HG02642 (cell line): Measurements from ENCODE around the gene SRBD1.
"Not testable (repeated sequence)": the region's sequence is repeated elsewhere in the genome, so short reads cannot be mapped to it uniquely, and the experiment has no call there.

ENCODE experiments used
- ATAC-seq: cut with Tn5 transposase; IDR thresholded peaks from one replicate; pipeline ENCODE4 v1.9.1; 2021; ENCODE audit warnings: mild to moderate bottlenecking; ENCODE audit not compliant: unreplicated experiment, poor library complexity

The SRBD1 gene

GRCh38 chr2:45439788-45440773 lies 171.0 kb downstream of the SRBD1 start:
- ATAC-seq: peak; percentile 81

DNA sequence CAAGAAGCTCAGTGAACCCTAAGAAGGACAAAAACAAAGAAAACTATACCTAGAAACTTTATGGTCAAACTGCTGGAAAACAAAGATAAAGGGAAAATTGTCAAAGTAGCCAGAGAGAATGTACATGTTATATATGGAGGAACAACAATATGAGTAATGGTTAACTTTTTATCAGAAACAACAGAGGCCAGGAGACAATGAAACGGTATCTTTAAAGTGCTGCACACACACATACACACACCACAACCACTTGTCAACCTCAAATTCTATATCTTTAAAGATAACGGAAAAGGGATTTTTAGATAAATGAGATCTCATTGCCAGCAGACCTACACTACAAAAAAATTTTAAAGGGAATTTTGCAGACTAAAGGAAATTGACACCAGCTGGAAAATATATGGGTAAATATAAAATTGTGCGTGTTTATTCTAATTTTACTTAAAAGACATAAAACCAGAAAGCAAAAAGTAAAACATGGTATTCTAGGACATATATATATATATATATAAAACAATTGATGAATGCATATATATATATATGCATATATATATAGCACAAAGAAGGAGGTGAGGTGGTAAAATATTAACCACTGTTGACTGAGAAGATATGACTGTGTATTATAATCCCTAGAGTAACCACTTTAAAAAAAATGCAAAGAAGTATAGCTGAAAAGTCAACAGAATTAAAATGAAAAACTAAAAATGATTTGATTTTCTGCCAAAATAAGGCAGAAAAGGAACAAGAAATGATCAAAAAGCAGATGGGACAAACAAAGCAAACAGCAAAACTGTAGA lies 172.0 kb downstream of the SRBD1 start:
- ATAC-seq: no peak

- ATAC-seq: no peak
These were observed 174.6 kb downstream of the SRBD1 start for GRCh38 chr2:45436456-45436855.

- ATAC-seq: no peak
These were observed 175.8 kb downstream of the SRBD1 start for GRCh38 chr2:45435316-45435715.

- no peak for ATAC-seq
These were observed 177.7 kb downstream of the SRBD1 start for GRCh38 chr2:45433363-45433762.

DNA sequence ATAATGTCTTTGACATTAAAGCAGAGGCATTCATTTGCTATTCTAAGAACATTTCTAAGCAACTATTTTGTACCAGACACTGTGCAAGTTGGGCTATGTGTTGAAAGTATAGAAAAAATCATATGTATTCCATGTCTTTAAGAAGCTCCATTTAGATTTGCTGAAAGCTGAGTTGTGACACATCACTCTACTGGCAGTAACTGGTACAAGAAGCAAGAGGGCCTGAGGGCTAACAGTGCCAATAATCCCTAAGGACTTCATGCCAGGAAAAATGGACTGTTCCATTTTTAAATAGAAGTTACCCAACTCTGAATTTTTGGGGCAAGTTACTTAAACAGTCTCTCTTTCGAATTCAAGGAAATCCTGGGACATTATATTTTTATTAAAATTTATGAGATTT lies 178.7 kb downstream of the SRBD1 start:
- no peak for ATAC-seq

GRCh38 chr2:45426025-45426424 lies 185.0 kb downstream of the SRBD1 start:
- not testable (repeated sequence) for ATAC-seq

- ATAC-seq: no peak
These were observed 188.1 kb downstream of the SRBD1 start for GRCh38 chr2:45422921-45423320.

- ATAC-seq: no peak
These were observed 192.5 kb downstream of the SRBD1 start for GRCh38 chr2:45418532-45418931.

DNA sequence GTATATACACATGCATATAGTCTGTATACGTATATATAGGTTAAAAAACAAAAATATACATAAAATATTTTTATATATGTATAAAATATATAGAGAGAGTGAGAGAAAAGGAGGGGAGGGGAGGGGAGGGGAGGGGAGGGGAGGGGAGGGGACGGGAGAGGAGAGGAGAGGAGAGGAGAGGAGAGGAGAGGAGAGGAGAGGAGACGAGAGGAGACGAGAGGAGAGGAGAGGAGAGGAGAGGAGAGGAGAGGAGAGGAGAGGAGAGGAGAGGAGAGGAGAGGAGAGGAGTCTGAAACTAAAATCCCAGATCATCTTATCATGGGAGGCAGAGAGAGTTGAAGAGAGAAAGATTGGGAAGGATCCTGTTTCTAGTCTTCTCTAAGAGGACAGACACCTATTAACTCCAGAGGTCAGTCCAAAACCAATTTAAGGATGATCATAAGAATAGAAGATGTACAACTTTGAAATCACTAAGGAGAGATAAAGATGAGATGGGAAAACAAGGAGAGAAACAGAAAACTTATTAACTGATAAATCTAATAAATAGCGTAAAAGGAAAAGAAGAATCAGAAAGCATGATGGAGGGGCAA lies 195.4 kb downstream of the SRBD1 start:
- no peak for ATAC-seq

DNA sequence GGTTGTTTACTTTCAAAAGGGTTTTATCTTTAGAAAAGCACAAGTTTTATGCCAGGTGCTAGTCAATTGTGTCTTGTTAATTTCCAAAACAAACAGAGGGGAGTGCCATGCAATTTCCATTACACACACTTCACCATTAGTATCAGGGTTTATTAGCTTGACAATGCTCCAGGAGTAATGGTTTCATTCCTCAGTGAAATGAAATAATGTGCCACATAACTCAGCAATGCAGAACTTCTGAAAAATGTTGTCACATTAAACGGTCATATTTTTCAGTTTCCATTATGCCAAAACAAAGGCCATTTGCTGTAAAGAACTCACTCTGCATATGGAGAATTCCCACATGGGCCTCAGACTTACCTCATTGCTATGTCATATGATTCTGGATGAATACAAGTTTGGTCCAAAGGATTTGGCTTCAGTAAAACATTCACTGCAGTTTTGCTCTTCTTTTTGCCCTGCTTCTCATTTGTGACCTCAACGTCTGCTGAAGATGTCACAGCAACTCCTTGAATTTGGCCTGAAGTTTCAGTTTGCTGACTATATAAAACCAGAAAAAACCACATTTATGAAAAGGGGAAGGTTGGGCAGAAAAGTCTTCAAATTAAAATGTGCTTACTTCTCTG lies 198.2 kb downstream of the SRBD1 start:
- no peak for ATAC-seq

- ATAC-seq: no peak
These were observed 201.4 kb downstream of the SRBD1 start for GRCh38 chr2:45409677-45410076.

- no peak for ATAC-seq
These were observed 204.4 kb downstream of the SRBD1 start for GRCh38 chr2:45406621-45407020.

DNA sequence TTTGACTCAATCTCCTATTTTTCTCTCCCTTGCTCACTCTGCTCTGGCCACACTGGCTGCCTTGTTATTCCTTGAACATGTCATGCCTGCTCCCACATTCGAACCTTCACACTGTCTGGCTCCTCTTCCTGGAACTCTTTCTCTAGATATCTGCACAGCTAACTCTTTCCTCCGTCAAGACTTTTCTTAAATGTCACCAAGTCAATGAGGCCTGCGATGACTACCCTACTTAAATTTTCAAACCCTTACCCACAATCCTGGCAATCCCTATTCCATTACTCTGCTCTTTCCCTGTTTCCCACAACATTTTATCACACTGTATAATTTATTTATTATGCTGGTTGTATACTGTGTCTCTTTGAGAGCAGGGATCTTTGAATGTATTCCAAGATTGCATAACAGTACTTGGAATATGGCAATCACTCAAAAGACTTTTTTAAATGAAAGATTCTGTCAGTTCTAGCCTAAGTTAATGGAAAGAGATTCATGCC lies 206.2 kb downstream of the SRBD1 start:
- ATAC-seq: no peak

DNA sequence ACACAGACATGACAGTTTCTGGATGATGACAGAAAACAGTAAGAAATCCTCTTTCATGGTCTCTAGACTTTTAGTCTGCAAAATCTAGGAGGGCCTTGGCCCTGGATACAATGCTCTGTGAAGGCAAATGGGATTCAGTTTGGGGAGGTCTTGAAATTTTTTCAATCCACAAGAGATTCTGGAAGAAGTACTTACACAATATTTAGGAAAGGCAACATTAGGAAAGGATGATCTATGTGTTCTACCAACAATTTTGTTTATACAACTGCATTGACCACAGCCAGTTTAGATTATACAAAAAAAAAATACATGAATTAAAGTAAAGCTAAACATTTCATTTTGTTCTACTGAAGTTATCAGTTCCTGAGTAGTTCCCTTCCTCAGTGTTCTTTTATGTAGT lies 208.0 kb downstream of the SRBD1 start:
- no peak for ATAC-seq

DNA sequence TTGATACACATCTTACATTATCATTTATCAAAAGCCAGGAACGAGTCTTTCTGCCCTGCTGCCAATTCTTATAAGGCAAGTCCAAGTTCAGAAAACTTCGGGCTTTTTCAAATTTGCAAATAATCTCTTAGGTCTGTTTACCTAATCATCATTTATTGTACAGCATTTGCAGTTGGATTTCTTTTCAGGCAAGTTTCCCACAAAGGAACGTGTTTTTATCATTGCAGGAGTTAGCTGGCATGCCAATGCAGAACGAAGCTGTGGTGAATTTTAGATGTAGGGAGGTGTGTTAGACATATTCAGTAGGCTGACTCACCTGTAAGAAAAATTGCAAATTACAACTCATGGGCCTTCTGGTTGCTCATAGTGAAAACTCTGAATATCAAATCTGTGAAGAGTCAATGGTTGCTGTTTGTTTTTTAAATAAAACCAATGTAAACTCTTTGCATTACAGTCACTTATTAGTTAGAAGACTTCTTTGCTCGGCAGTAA lies 209.6 kb downstream of the SRBD1 start:
- ATAC-seq: no peak

- no peak for ATAC-seq
These were observed 211.9 kb downstream of the SRBD1 start for GRCh38 chr2:45399040-45399784.

- no peak for ATAC-seq
These were observed 213.8 kb downstream of the SRBD1 start for GRCh38 chr2:45397292-45397691.

DNA sequence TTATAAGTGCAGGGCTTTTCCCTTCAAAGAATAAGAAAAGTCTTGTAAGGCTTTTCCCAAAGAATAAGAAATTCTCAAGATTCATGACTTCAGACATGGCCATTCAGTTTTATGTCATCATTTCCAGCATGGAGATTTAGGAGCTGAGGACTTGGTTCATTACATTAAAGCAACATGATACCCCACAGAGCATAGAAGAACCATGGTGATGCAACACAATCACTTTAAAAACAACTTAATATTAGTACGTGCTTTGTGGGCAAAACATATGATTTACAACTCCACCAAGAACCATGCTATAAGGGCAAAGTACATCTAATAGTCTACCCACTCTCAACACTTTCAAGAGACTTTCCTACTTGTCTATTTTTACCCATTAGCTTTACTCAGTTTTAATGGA lies 214.4 kb downstream of the SRBD1 start:
- ATAC-seq: no peak
